ENCODE data around the gene EMC8. TPM values are rescaled to one million over a fixed set of nuclear protein-coding genes. Genes with fewer than 3 reads are reported as not detected.

EMC8 gene
- total and polyA plus RNA-seq, 4 donors = 12.0 to 12.4 (median 12.2) TPM

GRCh38 chr16:85774136-85774535 is 25.2 kb downstream of the EMC8 start:
- H3K4me1 ChIP-seq (ENCODE audit: control insufficient read depth in 4 of 4, insufficient read depth in 4 of 4, low read length in 3 of 4) = no peaks in the 10 kb centered on the region
- H3K36me3 ChIP-seq (ENCODE audit: control insufficient read depth in 4 of 4, insufficient read depth in 3 of 4, low read depth in 1 of 4, low read length in 3 of 4) = peaks cover 3 to 17% (median 12%) of the 10 kb centered on the region in 4 donors
- DNase-seq (ENCODE audit: low spot score) = no peak
- TF ChIP-seq RAD21 (IDR thresholded peaks at IDR 0.05) (no peak), FOXA1 (IDR thresholded peaks at IDR 0.05) (no peak), ATF3 (IDR thresholded peaks at IDR 0.05) (no peak), NR2F2 (IDR thresholded peaks at IDR 0.05) (no peak), HNF4A (conservative IDR thresholded peaks at IDR 0.05) (no peak), JUND (IDR thresholded peaks at IDR 0.05) (no peak), HNF4G (IDR thresholded peaks at IDR 0.05) (no peak), MAX (IDR thresholded peaks at IDR 0.05) (no peak)
- H3K27me3 ChIP-seq (ENCODE audit: control insufficient read depth in 4 of 4, insufficient read depth in 4 of 4, low read length in 3 of 4) = no peaks in the 10 kb centered on the region
- 81% methylated on average over 6 of the region's 6 CpGs for WGBS
- H3K27ac ChIP-seq (ENCODE audit: low read depth in 1 of 2, low read length in 2 of 2) = no peak overlapping the region
- no peak overlapping the region for H3K9ac ChIP-seq (ENCODE audit: low read depth in 1 of 2, low read length in 2 of 2)
- H3K9me3 ChIP-seq (ENCODE audit: control insufficient read depth in 4 of 4, low read length in 3 of 4) = no peaks in the 10 kb centered on the region
- H3K4me3 ChIP-seq (ENCODE audit: low read depth in 1 of 3, low read length in 3 of 3) = no peak overlapping the region

- no peaks in the 10 kb centered on the region for H3K27me3 ChIP-seq (ENCODE audit: control insufficient read depth in 4 of 4, insufficient read depth in 4 of 4, low read length in 3 of 4)
- TF ChIP-seq ZBTB33 (IDR thresholded peaks at IDR 0.05) (no peak), MAX (IDR thresholded peaks at IDR 0.05) (no peak), GABPA (IDR thresholded peaks at IDR 0.05 in 1 of 2, conservative IDR thresholded peaks at IDR 0.05 in 1 of 2) (no peak), JUND (IDR thresholded peaks at IDR 0.05) (no peak), FOXA2 (IDR thresholded peaks at IDR 0.05) (no peak), NR2F2 (IDR thresholded peaks at IDR 0.05) (no peak), CTCF (IDR thresholded peaks at IDR 0.05; ENCODE audit: low read depth, low read length, missing input control) (no peak)
These were observed 26.3 kb downstream of the EMC8 start for GRCh38 chr16:85773044-85773443.

GRCh38 chr16:85770741-85771140 is 28.6 kb downstream of the EMC8 start:
- Histone ChIP-seq H3K27ac (ENCODE audit: low read depth in 1 of 2, low read length in 2 of 2) (no peak overlapping the region), H3K9me3 (ENCODE audit: control insufficient read depth in 4 of 4, low read length in 3 of 4) (no peaks in the 10 kb centered on the region), H3K9ac (ENCODE audit: low read depth in 1 of 2, low read length in 2 of 2) (no peak overlapping the region), H3K27me3 (ENCODE audit: control insufficient read depth in 4 of 4, insufficient read depth in 4 of 4, low read length in 3 of 4) (no peaks in the 10 kb centered on the region), H3K36me3 (ENCODE audit: control insufficient read depth in 4 of 4, insufficient read depth in 3 of 4, low read depth in 1 of 4, low read length in 3 of 4) (peaks cover 0 to 3% (median 0%) of the 10 kb centered on the region in 4 donors), H3K4me1 (ENCODE audit: control insufficient read depth in 4 of 4, insufficient read depth in 4 of 4, low read length in 3 of 4) (no peaks in the 10 kb centered on the region), H3K4me3 (ENCODE audit: low read depth in 1 of 3, low read length in 3 of 3) (no peak overlapping the region)
- no peak for DNase-seq (ENCODE audit: low spot score)
- no peak for TF ChIP-seq GABPA (IDR thresholded peaks at IDR 0.05 in 1 of 2, conservative IDR thresholded peaks at IDR 0.05 in 1 of 2)
- TF ChIP-seq ZBTB33 (IDR thresholded peaks at IDR 0.05) = no peak
- TF ChIP-seq SP1 (IDR thresholded peaks at IDR 0.05) = no peak
- TF ChIP-seq HNF4A (conservative IDR thresholded peaks at IDR 0.05) = no peak
- no peak for TF ChIP-seq FOXA2 (IDR thresholded peaks at IDR 0.05)
- TF ChIP-seq NR2F2 (IDR thresholded peaks at IDR 0.05) = no peak
- TF ChIP-seq ATF3 (IDR thresholded peaks at IDR 0.05) = no peak
- TF ChIP-seq FOXA1 (IDR thresholded peaks at IDR 0.05) = no peak
- 95% methylated on average over 6 of the region's 6 CpGs for WGBS

More at GRCh38 chr16:85773044-85773443, 26.3 kb downstream of the EMC8 start:
- 95% methylated on average over 6 of the region's 6 CpGs for WGBS
- Histone ChIP-seq H3K36me3 (ENCODE audit: control insufficient read depth in 4 of 4, insufficient read depth in 3 of 4, low read depth in 1 of 4, low read length in 3 of 4) (peaks cover under 1 to 9% (median 5%) of the 10 kb centered on the region in 4 donors), H3K4me3 (ENCODE audit: low read depth in 1 of 3, low read length in 3 of 3) (no peak overlapping the region), H3K9me3 (ENCODE audit: control insufficient read depth in 4 of 4, low read length in 3 of 4) (no peaks in the 10 kb centered on the region), H3K4me1 (ENCODE audit: control insufficient read depth in 4 of 4, insufficient read depth in 4 of 4, low read length in 3 of 4) (no peaks in the 10 kb centered on the region), H3K9ac (ENCODE audit: low read depth in 1 of 2, low read length in 2 of 2) (no peak overlapping the region), H3K27ac (ENCODE audit: low read depth in 1 of 2, low read length in 2 of 2) (no peak overlapping the region)
- DNase-seq (ENCODE audit: low spot score) = no peak

Measured in liver (tissue), 9 donors.